Endodermal cell (in vitro differentiated cells): ENCODE results near the gene RNF150. TPM values are rescaled to one million over a fixed set of nuclear protein-coding genes. Genes with fewer than 3 reads are reported as not detected.

Source experiments
- DNase-seq: peaks from one replicate; pipeline ENCODE4 v3.0.0-alpha.2; 2017
- H3K27ac ChIP-seq: 2 replicates; pipeline ENCODE4 v1.5.1; 2013; ENCODE audit warnings: mild to moderate bottlenecking, low read depth, low read length, moderate library complexity
- H3K27me3 ChIP-seq: 2 replicates; pipeline ENCODE4 v1.6.1; 2013; ENCODE audit warnings: mild to moderate bottlenecking, low read length, moderate library complexity; ENCODE audit not compliant: insufficient read depth, control insufficient read depth, poor library complexity, severe bottlenecking
- H3K36me3 ChIP-seq: 2 replicates; pipeline ENCODE4 v1.7.0; 2013; ENCODE audit warnings: mild to moderate bottlenecking, low read length, moderate library complexity; ENCODE audit not compliant: control insufficient read depth, insufficient read depth
- H3K4me1 ChIP-seq: one replicate; pipeline ENCODE4 v1.7.0; 2013; ENCODE audit warnings: low read length; ENCODE audit not compliant: control insufficient read depth, insufficient read depth
- H3K4me3 ChIP-seq: 2 replicates; pipeline ENCODE4 v1.5.1; 2013; ENCODE audit warnings: mild to moderate bottlenecking, low read length, moderate library complexity
- H3K9ac ChIP-seq: 2 replicates; pipeline ENCODE4 v1.6.1; 2013; ENCODE audit warnings: mild to moderate bottlenecking, low read length, moderate library complexity; ENCODE audit not compliant: poor library complexity, severe bottlenecking; ENCODE audit errors: extremely low read depth
- H3K9me3 ChIP-seq: 2 replicates; pipeline ENCODE4 v1.6.1; 2013; ENCODE audit warnings: mild to moderate bottlenecking, low read length, moderate library complexity; ENCODE audit not compliant: control insufficient read depth
- H3K27ac Mint-ChIP-seq: 2 replicates; pipeline ENCODE4 v1.8.0; 2020; ENCODE audit warnings: mixed read lengths
- H3K27me3 Mint-ChIP-seq: 2 replicates; pipeline ENCODE4 v1.8.0; 2021; ENCODE audit warnings: mild to moderate bottlenecking, mixed read lengths; ENCODE audit not compliant: insufficient read depth
- H3K36me3 Mint-ChIP-seq: 2 replicates; pipeline ENCODE4 v1.8.0; 2020; ENCODE audit warnings: low read depth, mixed read lengths
- H3K4me1 Mint-ChIP-seq: 2 replicates; pipeline ENCODE4 v1.8.0; 2020; ENCODE audit warnings: mixed read lengths
- H3K4me3 Mint-ChIP-seq: 2 replicates; pipeline ENCODE4 v1.8.0; 2020; ENCODE audit warnings: mild to moderate bottlenecking, moderate library complexity, mixed read lengths
- H3K9me3 Mint-ChIP-seq: 2 replicates; pipeline ENCODE4 v1.8.0; 2020; ENCODE audit warnings: mild to moderate bottlenecking, mixed read lengths
- WGBS, 2 experiments: methylation state at CpG; one replicate each; pipeline versions ENCODE4 v1.1.5 to v1.1.7; 2013; ENCODE audit warnings: missing lambda C conversion rate in 2 of 2, mixed read lengths in 1 of 2; ENCODE audit not compliant: insufficient coverage in 1 of 2, insufficient read length in 1 of 2; 5-methylcytosine and 5-hydroxymethylcytosine counted together
- total RNA-seq, 2 donors: library from RNA; stranded (reverse); fragmentation: NEBNext Ultra II Directional in 1 of 2; extraction: Animal tissue kit (Norgen Biotek cat#: 25700) in 1 of 2; gene quantifications; 2 replicates in 1 of 2; 3 replicates in 1 of 2; pipeline ENCODE4 v1.2.1, GENCODE V29; 2021
- TF ChIP-seq, protein P1 (sequence below): fragments of 200-600 bp; sonication (generic); conservative IDR thresholded peaks from 2 replicates; pipeline ENCODE4 v1.5.0; 2021; ENCODE audit warnings: antibody characterized with exemption, mild to moderate bottlenecking

The RNF150 gene
- total RNA-seq, 2 donors from 2014 or later, result 8.2 to 10.4 TPM

GRCh38 chr4:140867356-140867755 is 265.9 kb downstream of the RNF150 start:
- H3K4me1 Mint-ChIP-seq, result peaks cover 42% of the 10 kb centered on the region
- peaks cover 12% of the 10 kb centered on the region for H3K27me3 Mint-ChIP-seq
- no peaks in the 10 kb centered on the region for H3K9me3 Mint-ChIP-seq
- TF ChIP-seq, protein P1, sequence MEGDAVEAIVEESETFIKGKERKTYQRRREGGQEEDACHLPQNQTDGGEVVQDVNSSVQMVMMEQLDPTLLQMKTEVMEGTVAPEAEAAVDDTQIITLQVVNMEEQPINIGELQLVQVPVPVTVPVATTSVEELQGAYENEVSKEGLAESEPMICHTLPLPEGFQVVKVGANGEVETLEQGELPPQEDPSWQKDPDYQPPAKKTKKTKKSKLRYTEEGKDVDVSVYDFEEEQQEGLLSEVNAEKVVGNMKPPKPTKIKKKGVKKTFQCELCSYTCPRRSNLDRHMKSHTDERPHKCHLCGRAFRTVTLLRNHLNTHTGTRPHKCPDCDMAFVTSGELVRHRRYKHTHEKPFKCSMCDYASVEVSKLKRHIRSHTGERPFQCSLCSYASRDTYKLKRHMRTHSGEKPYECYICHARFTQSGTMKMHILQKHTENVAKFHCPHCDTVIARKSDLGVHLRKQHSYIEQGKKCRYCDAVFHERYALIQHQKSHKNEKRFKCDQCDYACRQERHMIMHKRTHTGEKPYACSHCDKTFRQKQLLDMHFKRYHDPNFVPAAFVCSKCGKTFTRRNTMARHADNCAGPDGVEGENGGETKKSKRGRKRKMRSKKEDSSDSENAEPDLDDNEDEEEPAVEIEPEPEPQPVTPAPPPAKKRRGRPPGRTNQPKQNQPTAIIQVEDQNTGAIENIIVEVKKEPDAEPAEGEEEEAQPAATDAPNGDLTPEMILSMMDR, result no peak
- H3K36me3 Mint-ChIP-seq, result no peaks in the 10 kb centered on the region
- H3K27ac Mint-ChIP-seq, result no peak overlapping the region
- peaks cover 11% of the 10 kb centered on the region for H3K4me1 ChIP-seq
- H3K27ac ChIP-seq, result no peak overlapping the region
- H3K36me3 ChIP-seq, result no peaks in the 10 kb centered on the region
- no peak for DNase-seq
- H3K4me3 ChIP-seq, result no peak overlapping the region
- H3K27me3 ChIP-seq, result peaks cover 13% of the 10 kb centered on the region
- WGBS, 2 experiments, result 85 to 88% methylated on average over 3 of the region's 3 CpGs
- H3K9ac ChIP-seq, result no peak overlapping the region
- H3K4me3 Mint-ChIP-seq, result no peak overlapping the region
- no peaks in the 10 kb centered on the region for H3K9me3 ChIP-seq

DNA sequence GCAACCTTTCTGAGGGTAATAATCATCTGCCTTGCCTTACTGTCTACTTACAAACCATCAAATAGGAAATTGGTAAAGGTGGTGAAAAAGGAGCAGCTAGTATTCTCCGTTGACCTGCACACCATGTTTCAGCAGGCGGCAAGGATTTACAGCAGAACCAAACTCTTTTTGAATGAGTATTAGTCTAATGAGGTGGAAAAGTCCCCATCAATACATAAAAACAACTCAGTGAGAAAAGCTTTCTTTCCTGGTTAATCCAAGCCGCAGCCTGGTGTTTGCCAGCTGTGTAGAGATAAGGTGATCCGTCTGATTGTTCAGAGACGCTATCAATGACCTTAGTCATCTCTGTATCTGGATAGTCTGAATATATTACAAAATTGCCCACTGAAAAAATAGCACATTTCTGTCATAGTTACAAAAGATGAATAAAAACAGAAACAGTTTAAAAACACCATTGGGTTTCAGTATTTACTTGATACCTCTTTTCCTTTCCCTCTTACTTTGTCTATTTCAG is 266.7 kb downstream of the RNF150 start:
- H3K36me3 ChIP-seq, result no peaks in the 10 kb centered on the region
- no peak overlapping the region for H3K4me3 Mint-ChIP-seq
- H3K27me3 ChIP-seq, result peaks cover 13% of the 10 kb centered on the region
- H3K36me3 Mint-ChIP-seq, result no peaks in the 10 kb centered on the region
- no peaks in the 10 kb centered on the region for H3K9me3 Mint-ChIP-seq
- H3K4me3 ChIP-seq, result no peak overlapping the region
- H3K27ac Mint-ChIP-seq, result no peak overlapping the region
- peaks cover 40% of the 10 kb centered on the region for H3K4me1 Mint-ChIP-seq
- H3K27ac ChIP-seq, result no peak overlapping the region
- peaks cover 11% of the 10 kb centered on the region for H3K4me1 ChIP-seq
- TF ChIP-seq, protein P1, result no peak
- DNase-seq, result no peak
- WGBS, 2 experiments, result 67% methylated on average over 4 of the region's 5 CpGs; no CpG with 5 or more reads in 1 of the 2 experiments
- H3K9ac ChIP-seq, result no peak overlapping the region
- H3K9me3 ChIP-seq, result no peaks in the 10 kb centered on the region
- H3K27me3 Mint-ChIP-seq, result peaks cover 12% of the 10 kb centered on the region

DNA sequence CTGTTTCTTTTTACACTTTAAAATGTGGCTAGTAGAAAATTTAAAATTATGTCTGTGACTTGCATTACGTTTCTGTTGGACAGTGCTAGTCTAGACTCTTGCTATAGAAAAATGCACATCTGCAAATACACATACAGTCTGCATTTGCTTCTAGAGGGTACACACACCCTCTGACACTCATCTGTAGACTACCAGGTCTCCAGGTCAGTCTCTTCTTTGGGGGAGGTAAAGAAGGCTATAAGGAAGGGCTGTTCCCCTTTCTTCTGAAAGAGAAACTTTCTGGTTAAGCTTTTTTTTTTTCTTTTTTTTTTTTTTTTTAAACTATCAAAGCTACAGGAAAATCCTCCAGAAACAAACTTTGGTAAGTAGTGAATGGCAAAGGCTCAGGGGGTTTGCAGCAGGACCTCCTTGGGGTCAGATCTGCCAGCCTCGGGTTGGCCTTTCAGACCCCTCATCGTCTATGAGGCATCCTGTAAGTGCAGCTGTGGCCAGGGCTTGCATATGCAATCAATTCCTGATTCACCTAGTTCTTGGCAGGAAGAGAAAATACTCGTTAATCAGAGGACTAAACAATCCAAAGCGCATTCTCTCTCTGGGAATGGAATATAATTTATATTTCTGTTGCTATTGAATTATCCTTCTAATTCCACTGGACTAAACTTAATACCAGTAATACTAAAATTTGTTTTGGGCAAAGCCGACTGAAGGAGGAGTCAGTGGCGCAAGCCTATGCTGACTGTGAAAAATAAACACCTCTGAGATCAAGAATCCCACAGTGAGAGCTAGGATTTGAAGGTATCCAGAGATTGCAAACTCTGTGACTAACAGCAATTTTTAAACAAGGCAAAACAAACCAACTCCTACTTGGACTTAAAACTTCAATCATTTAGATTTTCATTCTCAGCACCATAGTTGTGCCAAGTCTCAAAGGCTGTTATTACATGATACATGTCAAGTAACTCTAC is 267.7 kb downstream of the RNF150 start:
- Histone ChIP-seq H3K9ac (no peak overlapping the region), H3K9me3 (no peaks in the 10 kb centered on the region), H3K4me3 (no peak overlapping the region), H3K27me3 (peaks cover 13% of the 10 kb centered on the region), H3K4me1 (peaks cover 11% of the 10 kb centered on the region), H3K36me3 (no peaks in the 10 kb centered on the region), H3K27ac (no peak overlapping the region)
- H3K36me3 Mint-ChIP-seq, result no peaks in the 10 kb centered on the region
- no peak overlapping the region for H3K27ac Mint-ChIP-seq
- DNase-seq, result no peak
- TF ChIP-seq, protein P1, result no peak
- no peak overlapping the region for H3K4me3 Mint-ChIP-seq
- 95 to 100% methylated on average over 1 to 6 of the region's 7 CpGs for WGBS, 2 experiments
- peaks cover 36% of the 10 kb centered on the region for H3K4me1 Mint-ChIP-seq
- H3K27me3 Mint-ChIP-seq, result peaks cover 12% of the 10 kb centered on the region
- no peaks in the 10 kb centered on the region for H3K9me3 Mint-ChIP-seq
